ENCODE data around the gene PRDM10.
"Not testable (repeated sequence)": the region's sequence is repeated elsewhere in the genome, so short reads cannot be mapped to it uniquely, and the experiment has no call there.

The PRDM10 gene

GRCh38 chr11:129974672-129975071, 28.0 kb downstream of the PRDM10 start:
- DNase-seq, result no peak

GRCh38 chr11:129974237-129974636, 28.4 kb downstream of the PRDM10 start:
- DNase-seq, result no peak

GRCh38 chr11:129973809-129974208, 28.8 kb downstream of the PRDM10 start:
- no peak for DNase-seq

GRCh38 chr11:129973068-129973467, 29.6 kb downstream of the PRDM10 start:
- DNase-seq, result no peak

- DNase-seq, result no peak
Observed at GRCh38 chr11:129972611-129973010, 30.0 kb downstream of the PRDM10 start.

DNA sequence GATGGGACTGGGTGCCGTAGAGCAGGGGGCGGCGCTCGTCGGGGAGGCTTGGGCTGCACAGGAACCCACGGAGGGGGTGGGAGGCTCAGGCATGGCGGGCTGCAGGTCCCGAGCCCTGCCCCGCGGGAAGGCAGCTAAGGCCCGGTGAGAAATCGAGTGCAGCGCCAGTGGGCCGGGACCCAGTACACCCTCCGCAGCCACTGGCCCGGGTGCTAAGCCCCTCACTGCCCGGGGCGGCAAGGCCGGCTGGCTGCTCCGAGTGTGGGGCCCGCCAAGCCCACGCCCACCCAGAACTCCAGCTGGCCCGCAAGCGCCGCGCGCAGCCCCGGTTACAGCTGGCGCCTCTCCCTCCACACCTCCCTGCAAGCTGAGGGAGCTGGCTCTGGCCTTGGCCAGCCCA, 30.8 kb downstream of the PRDM10 start:
- DNase-seq, result not testable (repeated sequence)

DNA sequence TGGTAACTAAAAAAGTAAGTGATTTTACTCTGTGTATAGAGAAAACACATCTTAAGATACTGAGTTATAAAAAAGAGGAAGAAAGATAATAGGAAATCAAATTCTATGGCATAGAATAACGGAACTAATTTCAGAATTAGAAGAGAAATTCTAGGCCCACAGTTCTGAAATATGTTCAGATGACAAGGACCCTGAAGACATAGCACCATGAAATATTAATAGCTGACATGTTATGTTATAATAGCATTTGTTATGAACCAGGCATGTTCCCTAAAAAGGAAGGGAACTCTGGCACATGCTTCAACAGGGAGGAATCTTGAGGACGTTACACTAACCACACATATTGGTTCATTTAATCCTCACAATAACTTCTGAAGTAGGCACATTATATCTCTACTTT, 32.7 kb downstream of the PRDM10 start:
- DNase-seq, result no peak

DNA sequence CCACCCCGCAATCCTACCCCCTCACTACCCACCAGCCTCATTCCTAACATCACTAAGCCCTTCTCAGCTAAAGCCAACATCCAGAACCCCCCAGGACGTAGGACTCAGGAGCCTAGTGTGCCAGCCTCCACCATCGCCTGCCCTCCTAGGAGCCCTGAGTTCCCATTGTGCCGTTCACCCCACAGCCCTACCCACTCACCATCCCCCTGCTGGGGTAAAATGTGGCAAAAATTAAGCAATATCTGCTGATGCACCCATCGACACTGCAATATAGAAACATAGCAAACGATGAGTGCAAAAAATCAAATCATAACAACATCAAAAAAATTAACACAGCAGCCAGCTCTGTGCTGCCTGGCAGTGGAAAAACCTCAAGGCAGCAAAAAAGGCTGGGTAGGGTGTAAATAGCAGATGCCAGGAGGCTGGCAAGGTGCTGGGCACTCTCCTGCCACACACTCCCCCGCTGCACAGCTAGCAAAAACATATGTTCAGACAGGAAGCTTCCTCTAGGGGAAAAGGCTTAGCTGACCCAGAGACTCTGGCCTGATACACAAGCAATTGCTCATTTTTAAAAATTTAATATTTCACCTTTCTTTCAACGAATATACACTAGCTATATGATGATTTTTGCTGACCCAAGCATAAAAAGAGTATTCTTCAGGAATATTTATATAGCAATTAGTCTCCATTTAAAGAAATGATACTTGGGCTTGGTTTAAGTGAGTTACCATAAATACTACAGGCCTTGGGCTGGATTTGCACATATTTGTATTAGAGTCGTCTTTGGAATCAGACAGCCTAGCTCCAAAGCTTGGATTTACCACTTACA, 33.8 kb downstream of the PRDM10 start:
- DNase-seq, result no peak

GRCh38 chr11:129967996-129968395, 34.6 kb downstream of the PRDM10 start:
- no peak for DNase-seq

DNA sequence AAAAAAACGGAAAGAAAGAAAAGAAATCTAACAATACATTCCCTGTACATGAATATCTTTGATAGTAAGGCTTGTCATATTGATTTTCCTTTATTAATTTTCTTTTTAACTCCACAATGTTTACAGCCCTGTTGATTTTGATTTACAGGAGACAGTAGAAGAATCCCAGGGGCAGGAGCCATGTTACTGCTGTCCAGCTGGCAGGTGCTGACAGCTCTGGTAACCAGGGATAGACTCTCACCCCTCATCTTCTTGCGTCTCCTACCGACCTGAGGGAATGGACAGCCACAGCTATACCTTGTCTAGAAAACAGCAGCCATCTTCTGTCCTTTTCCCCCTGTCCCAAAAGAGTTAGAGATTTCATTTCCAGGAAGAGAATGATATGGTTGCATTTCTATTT, 37.4 kb downstream of the PRDM10 start:
- DNase-seq, result no peak

GRCh38 chr11:129960216-129961214, 42.1 kb downstream of the PRDM10 start:
- no peak for DNase-seq

- DNase-seq, result no peak
Observed at GRCh38 chr11:129959687-129960086, 42.9 kb downstream of the PRDM10 start.

DNA sequence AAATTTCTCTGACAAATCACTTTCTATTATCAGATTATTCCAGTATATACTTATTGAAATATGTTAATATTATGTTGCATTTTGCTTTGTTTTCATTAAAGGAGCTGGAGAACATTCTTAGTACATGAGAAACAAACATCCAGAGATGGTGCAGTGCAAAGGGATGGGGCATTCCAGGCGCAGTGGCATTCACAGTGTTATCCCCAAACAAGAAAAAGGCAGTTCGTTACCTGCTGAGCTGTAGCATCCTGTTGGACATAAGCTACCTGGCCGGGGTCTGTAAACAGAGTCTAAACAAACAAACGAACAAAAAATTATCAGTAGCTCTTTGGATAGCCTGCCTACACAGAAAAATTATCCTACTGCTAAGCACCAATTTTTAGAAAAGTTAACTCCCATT, 47.4 kb downstream of the PRDM10 start:
- DNase-seq, result no peak

- not testable (repeated sequence) for DNase-seq
Observed at GRCh38 chr11:129954703-129955102, 47.9 kb downstream of the PRDM10 start.

DNA sequence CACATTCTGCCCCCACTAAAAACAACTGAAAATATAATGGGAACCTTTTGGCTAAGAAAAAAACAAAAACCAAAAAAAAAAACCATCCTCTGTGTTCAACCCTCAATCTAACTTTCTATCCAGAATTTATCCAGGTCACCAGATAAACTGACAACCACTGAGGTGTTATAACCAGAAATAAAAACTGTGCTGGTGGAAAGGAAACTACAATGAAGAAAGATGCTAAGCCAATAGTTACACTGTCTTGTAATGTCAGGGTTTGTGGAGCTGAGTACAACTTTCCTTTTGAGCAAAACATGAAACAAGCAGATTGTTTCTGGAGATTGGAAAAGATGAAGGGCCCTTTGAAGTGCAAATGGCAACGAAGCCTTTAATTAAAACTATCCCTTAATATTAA, 50.8 kb downstream of the PRDM10 start:
- DNase-seq, result no peak

DNA sequence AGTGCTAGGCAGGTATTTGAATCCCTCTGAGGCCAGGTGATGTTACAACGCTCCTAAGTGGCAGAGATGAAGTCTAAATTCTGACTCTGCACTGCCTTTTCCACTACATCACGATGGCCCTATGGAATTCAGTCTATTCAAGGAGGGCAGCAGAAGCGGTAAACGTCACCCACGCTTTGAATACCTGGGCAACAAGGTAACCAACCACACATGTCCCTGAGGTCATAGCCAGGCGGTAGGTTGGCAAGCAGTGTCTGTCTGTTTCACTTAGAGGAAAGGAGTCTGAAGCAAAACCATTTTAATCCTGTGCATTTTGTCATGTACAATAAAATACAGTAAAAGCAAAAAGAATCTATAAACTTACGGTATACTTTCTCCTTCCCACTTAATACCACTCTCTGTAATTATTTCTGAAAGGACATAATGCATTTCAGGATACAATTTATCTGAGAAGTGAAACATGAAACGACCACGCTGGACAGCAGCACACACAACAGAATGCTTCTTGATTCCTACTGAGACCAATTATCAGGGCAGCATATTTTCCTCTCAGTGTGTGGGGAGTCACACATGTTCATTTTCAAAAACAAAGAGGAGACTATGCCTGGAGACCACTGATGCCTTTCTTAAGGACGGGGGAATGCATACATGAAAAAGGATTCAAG, 51.3 kb downstream of the PRDM10 start:
- no peak for DNase-seq

GRCh38 chr11:129950101-129951091, 52.2 kb downstream of the PRDM10 start:
- DNase-seq, result no peak

DNA sequence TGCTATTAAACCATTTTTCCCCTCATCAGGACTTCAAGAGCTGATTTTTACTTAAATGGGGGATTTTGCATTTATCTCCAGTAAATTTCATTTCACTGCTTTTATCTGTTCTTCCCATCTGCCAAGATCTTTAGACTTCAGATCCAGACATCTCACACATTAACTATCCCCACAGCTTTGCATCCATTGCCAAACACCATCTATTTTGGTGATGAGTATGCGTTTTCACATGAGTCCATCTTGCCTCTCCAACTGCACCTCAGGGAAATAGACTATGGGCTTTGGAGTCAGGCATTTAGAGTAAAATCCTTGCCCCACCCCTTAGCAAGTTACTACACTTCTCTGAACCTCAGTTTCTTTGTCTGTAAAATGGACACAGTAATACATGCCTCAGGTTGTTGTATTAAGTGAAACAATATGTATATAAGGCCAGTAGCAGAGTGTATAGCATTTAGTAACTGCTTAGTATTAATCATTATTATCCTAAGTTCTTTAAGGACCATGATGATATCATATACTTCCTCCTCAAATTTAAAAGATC, 53.6 kb downstream of the PRDM10 start:
- no peak for DNase-seq

DNA sequence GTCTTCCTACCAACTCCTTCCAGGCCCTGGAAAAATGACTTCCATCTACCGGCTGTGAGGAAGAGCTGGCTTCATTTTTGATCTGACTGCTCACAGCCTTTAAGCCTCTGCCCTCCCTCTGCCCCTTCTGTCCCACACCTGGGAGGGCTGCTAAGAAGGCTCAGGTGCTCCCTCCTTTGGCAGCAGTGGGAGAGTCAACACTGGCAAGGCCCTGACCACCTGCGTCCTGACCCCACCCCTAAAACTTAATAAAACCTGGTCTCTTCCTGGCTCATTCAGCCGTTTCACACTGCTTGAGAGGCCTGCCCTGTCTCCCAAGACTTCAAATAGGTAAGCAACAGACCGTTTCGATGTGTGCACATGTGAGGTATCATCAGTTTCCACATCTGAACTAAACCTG, 55.2 kb downstream of the PRDM10 start:
- DNase-seq, result no peak

DNA sequence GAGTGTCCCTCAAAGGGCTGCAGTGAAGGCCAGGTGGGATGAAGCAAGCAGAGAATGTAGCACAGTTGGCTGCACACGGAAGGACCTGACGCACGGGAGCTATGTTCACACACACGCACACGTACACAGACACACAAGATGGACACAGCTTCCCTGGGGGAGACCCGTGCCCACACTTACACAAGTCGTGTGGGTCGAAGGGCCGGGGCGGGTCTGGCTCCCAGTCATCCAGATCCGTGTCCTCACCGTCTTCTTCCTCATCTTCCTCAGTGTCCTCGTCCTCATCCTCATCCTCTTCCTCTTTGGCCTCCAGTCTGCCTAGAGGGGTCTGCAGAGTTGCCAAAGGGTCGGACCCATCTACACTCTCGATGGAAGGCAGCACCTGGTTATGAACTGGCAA, 55.7 kb downstream of the PRDM10 start:
- no peak for DNase-seq

DNA sequence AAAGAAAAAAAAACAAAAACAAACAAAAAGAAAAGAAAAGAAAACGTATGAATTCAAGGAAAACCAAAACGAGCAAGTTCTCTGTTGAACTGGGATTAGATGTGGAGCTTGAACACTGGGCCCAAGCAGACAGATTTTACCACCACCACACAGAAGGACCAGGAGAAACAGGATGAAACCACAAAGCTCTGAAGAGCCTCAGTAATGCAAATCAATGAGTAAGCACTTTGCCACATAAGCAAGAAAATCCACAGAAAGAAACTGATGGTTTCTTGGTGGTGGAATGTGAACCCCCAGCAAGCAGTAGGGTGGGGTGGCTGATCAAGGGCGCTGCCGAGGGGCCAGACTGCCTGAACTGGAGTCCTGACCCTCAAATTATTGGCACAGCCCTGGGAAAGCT, 56.4 kb downstream of the PRDM10 start:
- DNase-seq, result no peak

DNA sequence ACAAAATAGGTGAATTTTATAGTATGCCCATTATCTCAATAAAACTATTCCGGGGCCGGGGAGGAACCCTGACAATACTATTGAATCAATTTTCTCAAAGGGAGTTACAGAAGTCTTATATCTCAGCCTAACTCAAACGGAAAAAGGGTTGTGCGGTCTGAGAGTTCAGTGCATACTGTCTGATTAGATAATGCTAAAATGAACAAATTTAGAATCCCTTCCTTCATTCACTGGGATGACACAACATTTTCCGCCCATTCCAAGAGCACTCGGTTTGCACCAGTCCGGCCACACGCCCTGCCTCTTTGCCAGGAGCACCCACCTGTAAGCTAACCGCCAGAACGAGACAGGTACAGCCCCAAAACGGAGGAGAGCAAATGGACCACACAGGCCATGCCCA, 57.3 kb downstream of the PRDM10 start:
- no peak for DNase-seq

All from cortex of kidney (tissue), 1 donor.